Measurements from ENCODE around the gene CLRN1.
A peak's percentile ranks its signal among the peaks of the same experiment; 100 is the strongest.

CLRN1 gene

DNA sequence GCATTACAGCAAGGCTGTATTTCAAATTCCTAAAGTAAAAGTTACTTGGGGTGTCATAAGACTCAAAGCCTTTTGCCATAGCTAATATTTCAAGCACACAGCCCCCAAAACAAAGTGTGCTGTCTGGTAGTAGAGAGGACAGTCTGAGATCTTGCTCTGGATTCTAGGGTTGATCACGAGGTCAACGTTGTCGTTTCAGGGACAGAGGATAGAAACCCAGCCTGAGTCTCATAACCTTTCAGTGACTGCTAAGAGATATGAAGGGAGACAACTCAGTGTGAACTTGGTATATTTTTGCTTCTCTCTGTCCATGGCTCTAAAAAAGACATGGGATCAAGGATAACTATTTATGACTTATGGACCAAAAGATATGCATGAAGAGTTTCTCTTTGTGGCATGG, 41.7 kb downstream of the CLRN1 start:
- no peak for DNase-seq (ENCODE audit: low spot score in 2 of 2)
- no peaks in the 10 kb centered on the region for H3K9me3 Mint-ChIP-seq
- H3K36me3 Mint-ChIP-seq (ENCODE audit: insufficient read depth): no peaks in the 10 kb centered on the region
- no peak overlapping the region for H3K4me3 Mint-ChIP-seq
- H3K27me3 Mint-ChIP-seq: peaks cover 55% of the 10 kb centered on the region
- H3K4me1 Mint-ChIP-seq: no peaks in the 10 kb centered on the region
- no peak overlapping the region for H3K27ac Mint-ChIP-seq (ENCODE audit: low read depth)
- no peak for ATAC-seq (replicated peaks; ENCODE audit: extremely low read depth, poor library complexity, severe bottlenecking)

DNA sequence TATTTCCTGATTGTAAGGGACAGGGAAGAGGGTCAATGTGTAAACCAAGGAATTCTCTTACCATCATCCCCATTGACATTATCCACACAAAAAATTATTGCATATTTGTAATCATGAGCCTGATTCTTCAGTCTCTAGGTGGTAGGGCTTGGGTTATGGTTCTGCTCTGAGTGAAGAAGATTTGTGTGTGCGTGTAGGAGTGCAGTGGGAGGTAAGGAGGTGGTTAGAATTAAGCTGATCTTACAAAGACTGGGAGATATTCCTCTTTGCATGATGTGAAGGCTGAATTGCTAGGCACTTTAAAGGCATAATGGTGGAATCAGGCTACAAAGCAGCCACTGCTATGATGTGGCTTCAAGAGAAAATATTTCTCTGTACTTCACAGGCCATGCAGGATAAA, 44.3 kb downstream of the CLRN1 start:
- no peaks in the 10 kb centered on the region for H3K9me3 Mint-ChIP-seq
- H3K27ac Mint-ChIP-seq (ENCODE audit: low read depth): no peak overlapping the region
- peaks cover 5% of the 10 kb centered on the region for H3K4me1 Mint-ChIP-seq
- H3K4me3 Mint-ChIP-seq: no peak overlapping the region
- ATAC-seq (replicated peaks; ENCODE audit: extremely low read depth, poor library complexity, severe bottlenecking) (no peak), DNase-seq (ENCODE audit: low spot score in 2 of 2) (no peak)
- no peaks in the 10 kb centered on the region for H3K36me3 Mint-ChIP-seq (ENCODE audit: insufficient read depth)
- peaks cover 75% of the 10 kb centered on the region for H3K27me3 Mint-ChIP-seq

DNA sequence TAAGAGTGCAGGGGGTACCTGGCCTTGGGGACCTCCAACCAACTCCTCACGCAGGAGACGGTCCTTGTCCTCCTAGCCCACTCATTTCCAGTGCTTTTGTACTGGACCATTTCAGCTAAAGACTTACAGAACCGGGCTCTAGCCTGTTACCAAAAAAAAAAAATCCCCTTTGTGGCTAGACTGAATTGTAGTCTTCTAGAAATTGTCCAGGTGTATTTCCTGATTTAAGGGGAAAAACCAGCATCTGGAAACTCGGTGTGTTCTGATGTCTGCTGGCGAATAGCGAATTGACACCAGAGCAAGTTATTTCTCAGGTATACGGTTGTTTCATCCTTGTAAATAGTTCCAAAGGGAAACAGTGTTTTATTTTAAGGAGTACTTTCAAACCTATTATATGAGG, 46.2 kb downstream of the CLRN1 start:
- ATAC-seq (replicated peaks; ENCODE audit: extremely low read depth, poor library complexity, severe bottlenecking): no peak
- H3K27ac Mint-ChIP-seq (ENCODE audit: low read depth): no peak overlapping the region

DNA sequence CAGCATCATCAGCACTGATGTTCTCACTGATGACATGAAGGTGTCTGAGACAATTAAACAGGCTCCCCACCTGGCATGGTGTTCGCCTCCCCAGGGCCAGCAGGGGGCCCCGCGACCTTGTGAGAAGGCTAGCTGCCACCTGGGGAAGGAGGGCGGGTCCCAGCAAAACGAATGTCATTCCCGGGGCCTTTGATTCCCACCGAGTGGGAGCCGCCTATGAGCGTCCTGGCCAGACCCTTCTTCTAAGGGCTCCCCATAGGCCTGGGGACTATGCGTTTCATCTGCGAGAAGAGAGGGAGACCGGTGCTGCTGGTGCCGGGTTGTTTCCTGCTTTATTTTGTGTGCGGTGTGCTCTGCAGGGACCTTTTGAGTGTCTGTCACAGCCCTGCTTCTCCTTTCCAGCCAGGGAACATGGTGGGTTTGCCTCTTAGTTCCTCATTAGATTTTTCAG, 46.8 kb downstream of the CLRN1 start:
- H3K4me3 Mint-ChIP-seq: peak overlapping the region; percentile 25
- H3K4me1 Mint-ChIP-seq: peaks cover 5% of the 10 kb centered on the region
- peaks cover 77% of the 10 kb centered on the region for H3K27me3 Mint-ChIP-seq
- ATAC-seq (replicated peaks; ENCODE audit: extremely low read depth, poor library complexity, severe bottlenecking): peak; percentile 56
- no peak for DNase-seq (ENCODE audit: low spot score in 2 of 2)
- no peaks in the 10 kb centered on the region for H3K36me3 Mint-ChIP-seq (ENCODE audit: insufficient read depth)
- no peaks in the 10 kb centered on the region for H3K9me3 Mint-ChIP-seq
- H3K27ac Mint-ChIP-seq (ENCODE audit: low read depth): no peak overlapping the region

More for the DNA sequence above, 46.2 kb downstream of the CLRN1 start:
- peaks cover 5% of the 10 kb centered on the region for H3K4me1 Mint-ChIP-seq
- DNase-seq (ENCODE audit: low spot score in 2 of 2): no peak
- peaks cover 71% of the 10 kb centered on the region for H3K27me3 Mint-ChIP-seq
- H3K36me3 Mint-ChIP-seq (ENCODE audit: insufficient read depth): no peaks in the 10 kb centered on the region
- H3K9me3 Mint-ChIP-seq: no peaks in the 10 kb centered on the region
- no peak overlapping the region for H3K4me3 Mint-ChIP-seq

- Mint-ChIP-seq H3K4me3 (no peak overlapping the region), H3K4me1 (peaks cover 5% of the 10 kb centered on the region), H3K27ac (ENCODE audit: low read depth) (no peak overlapping the region), H3K36me3 (ENCODE audit: insufficient read depth) (no peaks in the 10 kb centered on the region), H3K27me3 (peaks cover 88% of the 10 kb centered on the region), H3K9me3 (no peaks in the 10 kb centered on the region)
- DNase-seq (ENCODE audit: low spot score in 2 of 2) (no peak), ATAC-seq (replicated peaks; ENCODE audit: extremely low read depth, poor library complexity, severe bottlenecking) (no peak)
Observed at GRCh38 chr3:150922611-150923010, 49.9 kb downstream of the CLRN1 start.

GRCh38 chr3:150921209-150921608, 51.3 kb downstream of the CLRN1 start:
- ATAC-seq (replicated peaks; ENCODE audit: extremely low read depth, poor library complexity, severe bottlenecking): no peak
- no peak overlapping the region for H3K27ac Mint-ChIP-seq (ENCODE audit: low read depth)
- H3K9me3 Mint-ChIP-seq: no peaks in the 10 kb centered on the region
- H3K36me3 Mint-ChIP-seq (ENCODE audit: insufficient read depth): no peaks in the 10 kb centered on the region
- no peak for DNase-seq (ENCODE audit: low spot score in 2 of 2)
- H3K27me3 Mint-ChIP-seq: peaks cover 87% of the 10 kb centered on the region
- no peak overlapping the region for H3K4me3 Mint-ChIP-seq
- peaks cover 5% of the 10 kb centered on the region for H3K4me1 Mint-ChIP-seq

DNA sequence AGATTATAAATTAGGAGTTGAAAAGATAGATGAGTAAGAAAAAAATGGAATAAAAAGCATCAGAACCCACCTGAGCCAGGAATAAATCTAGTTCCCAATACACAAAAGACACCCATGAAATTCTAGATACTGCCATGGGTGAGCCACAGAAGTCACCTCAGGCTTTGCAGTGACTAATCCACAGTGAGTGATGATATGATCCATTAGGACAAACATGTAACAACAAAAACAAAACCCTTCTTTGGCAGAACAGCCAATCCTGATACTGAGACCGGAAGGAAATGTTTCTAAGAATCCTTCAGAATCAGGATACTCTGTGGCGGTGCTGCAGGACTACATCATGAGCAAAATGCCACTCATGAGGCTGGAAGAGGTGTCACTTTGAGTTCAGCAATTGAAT, 52.3 kb downstream of the CLRN1 start:
- H3K36me3 Mint-ChIP-seq (ENCODE audit: insufficient read depth): no peaks in the 10 kb centered on the region
- no peaks in the 10 kb centered on the region for H3K9me3 Mint-ChIP-seq
- ATAC-seq (replicated peaks; ENCODE audit: extremely low read depth, poor library complexity, severe bottlenecking): no peak
- no peaks in the 10 kb centered on the region for H3K4me1 Mint-ChIP-seq
- H3K27ac Mint-ChIP-seq (ENCODE audit: low read depth): no peak overlapping the region
- H3K4me3 Mint-ChIP-seq: no peak overlapping the region
- H3K27me3 Mint-ChIP-seq: peaks cover 84% of the 10 kb centered on the region
- DNase-seq (ENCODE audit: low spot score in 2 of 2): no peak

- H3K4me1 Mint-ChIP-seq: no peaks in the 10 kb centered on the region
- DNase-seq (ENCODE audit: low spot score in 2 of 2): no peak
- no peak overlapping the region for H3K4me3 Mint-ChIP-seq
- H3K27me3 Mint-ChIP-seq: peaks cover 68% of the 10 kb centered on the region
- no peaks in the 10 kb centered on the region for H3K36me3 Mint-ChIP-seq (ENCODE audit: insufficient read depth)
- no peak overlapping the region for H3K27ac Mint-ChIP-seq (ENCODE audit: low read depth)
- no peaks in the 10 kb centered on the region for H3K9me3 Mint-ChIP-seq
- no peak for ATAC-seq (replicated peaks; ENCODE audit: extremely low read depth, poor library complexity, severe bottlenecking)
Observed at GRCh38 chr3:150917951-150918350, 54.6 kb downstream of the CLRN1 start.

DNA sequence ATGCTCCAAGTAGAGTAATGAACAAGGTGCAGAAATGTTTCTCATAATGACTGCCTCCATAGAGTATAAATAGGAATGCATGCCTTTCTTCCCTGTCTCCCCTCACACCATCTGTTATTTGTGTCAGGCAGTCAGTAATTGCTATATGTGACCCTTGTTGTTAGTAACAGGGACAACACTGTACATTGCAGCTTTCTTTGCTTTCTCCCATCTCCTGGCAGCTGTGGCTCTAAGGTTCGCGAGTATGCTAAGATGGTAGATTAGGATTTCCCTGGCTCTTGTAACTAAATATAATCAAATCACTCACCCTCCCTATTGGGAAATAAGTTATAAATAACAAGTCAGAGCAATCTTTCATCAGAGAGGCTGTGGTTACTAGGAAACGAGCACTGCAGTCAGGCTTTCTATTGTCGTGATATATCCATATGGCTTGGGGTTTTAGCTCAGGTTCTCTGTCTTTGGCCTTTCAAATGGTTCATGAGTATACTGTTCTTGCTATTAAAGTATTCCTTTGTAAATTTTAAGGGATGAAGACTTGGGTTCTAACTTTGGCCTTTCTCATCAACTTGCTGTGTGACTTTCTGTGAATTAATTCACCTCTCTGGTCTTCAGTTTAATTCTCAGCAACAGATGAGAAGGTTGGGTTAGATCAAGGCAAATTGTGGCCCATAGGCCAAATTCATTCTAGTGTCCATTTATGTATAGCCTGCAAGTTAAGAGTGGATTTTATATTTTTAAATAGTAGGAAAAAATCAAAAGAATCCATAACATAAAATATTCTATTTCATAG, 59.2 kb downstream of the CLRN1 start:
- DNase-seq (ENCODE audit: low spot score in 2 of 2): no peak
- Mint-ChIP-seq H3K4me3 (no peak overlapping the region), H3K27me3 (peaks cover 72% of the 10 kb centered on the region), H3K27ac (ENCODE audit: low read depth) (no peak overlapping the region), H3K36me3 (ENCODE audit: insufficient read depth) (no peaks in the 10 kb centered on the region), H3K9me3 (no peaks in the 10 kb centered on the region), H3K4me1 (no peaks in the 10 kb centered on the region)
- no peak for ATAC-seq (replicated peaks; ENCODE audit: extremely low read depth, poor library complexity, severe bottlenecking)

DNA sequence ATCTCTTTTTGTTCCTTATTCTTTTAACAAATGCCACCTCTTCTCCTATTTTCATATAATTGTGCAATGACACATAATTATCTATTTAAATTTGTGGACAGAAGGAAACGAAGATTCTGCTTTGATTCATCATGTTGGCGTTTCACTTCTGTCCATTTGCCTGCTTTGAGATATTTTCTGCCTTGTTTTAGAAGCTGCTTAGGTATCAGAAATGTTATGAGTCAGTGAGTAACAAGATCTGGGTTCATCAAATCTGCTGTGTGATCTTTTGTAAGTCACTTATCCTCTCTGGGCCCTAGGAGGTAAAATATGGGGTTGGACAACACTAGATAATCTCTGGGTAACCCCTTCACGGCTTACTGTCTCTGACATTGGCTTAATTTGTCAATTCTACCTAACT, 60.0 kb downstream of the CLRN1 start:
- Mint-ChIP-seq H3K9me3 (no peaks in the 10 kb centered on the region), H3K27me3 (peaks cover 72% of the 10 kb centered on the region), H3K27ac (ENCODE audit: low read depth) (no peak overlapping the region), H3K4me3 (no peak overlapping the region), H3K36me3 (ENCODE audit: insufficient read depth) (no peaks in the 10 kb centered on the region), H3K4me1 (no peaks in the 10 kb centered on the region)
- DNase-seq (ENCODE audit: low spot score in 2 of 2) (no peak), ATAC-seq (replicated peaks; ENCODE audit: extremely low read depth, poor library complexity, severe bottlenecking) (no peak)

DNA sequence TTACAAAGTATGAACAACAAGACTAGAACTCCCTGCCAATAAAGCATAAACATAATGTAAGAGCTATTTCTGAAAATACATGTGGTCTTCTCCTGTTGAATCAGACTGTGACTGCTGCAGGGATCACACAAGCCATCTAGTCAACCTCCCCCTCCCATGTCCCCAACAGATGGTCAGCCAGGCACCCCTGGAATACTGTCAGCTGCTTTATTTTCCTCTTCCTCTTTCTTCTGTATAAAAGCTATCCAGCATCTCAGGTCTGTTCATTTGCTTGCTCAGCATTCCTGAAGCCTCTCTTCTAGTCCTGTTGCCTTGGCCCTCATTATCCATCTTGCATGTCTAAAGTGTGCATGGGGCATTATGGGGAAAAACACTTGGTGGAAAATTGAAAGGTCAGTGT, 60.8 kb downstream of the CLRN1 start:
- Mint-ChIP-seq H3K4me3 (no peak overlapping the region), H3K36me3 (ENCODE audit: insufficient read depth) (no peaks in the 10 kb centered on the region), H3K9me3 (no peaks in the 10 kb centered on the region), H3K27ac (ENCODE audit: low read depth) (no peak overlapping the region), H3K4me1 (no peaks in the 10 kb centered on the region), H3K27me3 (peaks cover 76% of the 10 kb centered on the region)
- ATAC-seq (replicated peaks; ENCODE audit: extremely low read depth, poor library complexity, severe bottlenecking) (no peak), DNase-seq (ENCODE audit: low spot score in 2 of 2) (no peak)

DNA sequence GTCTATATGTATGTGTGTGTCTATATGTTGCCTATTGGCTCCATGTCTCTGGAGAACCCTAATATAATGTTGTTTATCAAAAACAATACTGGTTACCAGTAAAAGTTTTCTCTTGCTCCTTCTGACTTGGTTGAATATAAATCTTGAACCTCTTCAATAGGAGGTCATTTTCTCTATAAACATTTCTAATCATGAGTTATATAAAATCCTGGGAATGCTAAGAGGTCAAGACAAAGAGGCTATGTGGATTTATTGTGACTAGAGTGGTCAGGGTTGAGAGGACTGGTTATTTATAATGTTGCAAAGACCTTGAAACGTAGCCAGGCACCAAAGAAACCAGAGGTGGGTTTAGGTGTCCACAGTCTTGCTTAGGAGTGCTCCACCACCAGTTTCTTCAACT, 66.1 kb downstream of the CLRN1 start:
- ATAC-seq (replicated peaks; ENCODE audit: extremely low read depth, poor library complexity, severe bottlenecking): no peak
- Mint-ChIP-seq H3K4me3 (no peak overlapping the region), H3K9me3 (no peaks in the 10 kb centered on the region), H3K27me3 (peaks cover 73% of the 10 kb centered on the region), H3K27ac (ENCODE audit: low read depth) (no peak overlapping the region), H3K36me3 (ENCODE audit: insufficient read depth) (no peaks in the 10 kb centered on the region), H3K4me1 (no peaks in the 10 kb centered on the region)
- no peak for DNase-seq (ENCODE audit: low spot score in 2 of 2)

DNA sequence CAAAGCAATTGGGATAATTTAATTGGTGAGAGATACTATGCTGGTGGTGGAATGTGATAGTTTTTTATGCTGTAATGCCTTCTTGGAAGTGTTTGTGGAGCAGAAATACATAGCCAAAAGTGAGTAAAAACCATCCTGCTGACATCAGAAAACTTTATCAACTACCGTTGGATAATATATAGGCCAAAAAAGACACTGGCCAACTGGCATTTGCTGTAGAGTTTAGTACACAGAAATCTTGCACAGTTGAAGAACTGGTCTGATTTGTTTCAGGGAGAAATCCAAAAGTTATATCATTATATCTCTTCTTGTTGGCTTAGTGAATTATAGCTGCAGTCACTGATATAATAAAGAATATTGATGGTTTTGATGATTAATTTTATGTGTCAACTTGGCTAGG, 66.8 kb downstream of the CLRN1 start:
- H3K4me3 Mint-ChIP-seq: no peak overlapping the region
- peaks cover 73% of the 10 kb centered on the region for H3K27me3 Mint-ChIP-seq
- no peak for DNase-seq (ENCODE audit: low spot score in 2 of 2)
- no peak overlapping the region for H3K27ac Mint-ChIP-seq (ENCODE audit: low read depth)
- no peaks in the 10 kb centered on the region for H3K9me3 Mint-ChIP-seq
- H3K4me1 Mint-ChIP-seq: no peaks in the 10 kb centered on the region
- H3K36me3 Mint-ChIP-seq (ENCODE audit: insufficient read depth): no peaks in the 10 kb centered on the region
- ATAC-seq (replicated peaks; ENCODE audit: extremely low read depth, poor library complexity, severe bottlenecking): no peak
